ENCODE data around the gene KCNA1. TPM values are rescaled to one million over a fixed set of nuclear protein-coding genes. Genes with fewer than 3 reads are reported as not detected.

The KCNA1 gene
- polyA plus RNA-seq, 1 donor (not counting 4 experiments of a cell fraction or from before 2014, with no cell fraction given) = not detected

DNA sequence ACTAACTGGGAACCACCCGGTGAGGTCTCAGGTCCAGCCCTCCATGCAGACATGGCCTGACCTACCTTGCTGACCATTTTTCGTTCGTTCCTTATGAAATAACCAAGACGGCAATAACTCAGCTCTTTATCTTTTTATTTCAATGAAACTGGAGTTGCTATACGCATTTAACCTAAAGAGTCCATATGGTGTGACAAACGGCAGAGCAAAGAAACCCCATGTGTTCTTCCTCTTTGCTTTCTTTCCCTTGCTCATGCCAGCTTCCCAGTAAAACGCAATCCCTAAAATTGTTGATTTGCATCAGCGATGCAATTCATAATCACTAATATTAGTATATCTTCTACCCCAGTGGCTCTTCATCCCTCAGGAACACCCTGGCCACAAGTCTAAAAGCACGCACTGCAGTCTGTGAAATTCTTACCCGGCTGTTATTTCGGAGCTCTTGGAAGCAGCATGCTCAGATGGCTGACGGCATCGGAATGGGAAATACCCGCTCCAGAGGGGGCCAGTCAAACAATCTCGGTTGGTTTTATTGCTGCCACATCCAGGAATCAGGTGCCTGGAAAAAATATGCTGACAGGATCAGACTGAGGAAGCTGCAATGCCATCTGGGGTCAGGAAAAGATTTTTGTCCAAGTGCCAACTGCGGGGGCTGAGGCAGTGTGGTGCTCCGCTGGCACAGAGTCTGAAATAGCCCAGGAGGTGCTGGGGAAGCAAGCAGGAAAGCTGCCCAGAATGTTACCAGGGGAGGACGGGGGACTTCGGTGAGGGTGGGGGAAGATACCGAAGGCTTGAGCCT lies 28.2 kb upstream of the KCNA1 start:
- Histone ChIP-seq H3K9me3 (ENCODE audit: control insufficient read depth, low read depth, low read length) (no peaks in the 10 kb centered on the region), H3K79me2 (ENCODE audit: control insufficient read depth, insufficient read depth, low read length) (no peaks in the 10 kb centered on the region), H3K4me3 (ENCODE audit: control insufficient read depth in 2 of 3, extremely low read depth in 1 of 3, insufficient read depth in 2 of 3, low read depth in 1 of 3, low read length in 3 of 3) (no peak overlapping the region), H2AFZ (ENCODE audit: control insufficient read depth, low read length) (no peak overlapping the region), H3K9ac (ENCODE audit: control insufficient read depth, extremely low read depth, insufficient read depth, low read length) (no peak overlapping the region), H3K27ac (ENCODE audit: control insufficient read depth, insufficient read depth, low read length) (no peak overlapping the region), H3K4me1 (ENCODE audit: control insufficient read depth, extremely low read depth, insufficient read depth, low read length) (no peaks in the 10 kb centered on the region), H3K27me3 (ENCODE audit: control insufficient read depth, extremely low read depth, insufficient read depth, low read length) (peaks cover 4% of the 10 kb centered on the region), H4K20me1 (ENCODE audit: control insufficient read depth, extremely low read depth, insufficient read depth, low read length) (no peaks in the 10 kb centered on the region), H3K4me2 (ENCODE audit: control insufficient read depth, extremely low read depth, insufficient read depth, low read depth, low read length) (no peak overlapping the region), H3K9me1 (ENCODE audit: control insufficient read depth, extremely low read depth, insufficient read depth, low read length) (no peaks in the 10 kb centered on the region), H3K36me3 (ENCODE audit: control insufficient read depth in 2 of 2, extremely low read depth in 1 of 2, insufficient read depth in 2 of 2, low read length in 2 of 2) (no peaks in the 10 kb centered on the region)
- dilution Hi-C loops (cut with MboI; ENCODE audit: extremely low pct_ligation_motif_present, low sequenced_read_pairs) = no loop called here
- TF ChIP-seq, protein P1, sequence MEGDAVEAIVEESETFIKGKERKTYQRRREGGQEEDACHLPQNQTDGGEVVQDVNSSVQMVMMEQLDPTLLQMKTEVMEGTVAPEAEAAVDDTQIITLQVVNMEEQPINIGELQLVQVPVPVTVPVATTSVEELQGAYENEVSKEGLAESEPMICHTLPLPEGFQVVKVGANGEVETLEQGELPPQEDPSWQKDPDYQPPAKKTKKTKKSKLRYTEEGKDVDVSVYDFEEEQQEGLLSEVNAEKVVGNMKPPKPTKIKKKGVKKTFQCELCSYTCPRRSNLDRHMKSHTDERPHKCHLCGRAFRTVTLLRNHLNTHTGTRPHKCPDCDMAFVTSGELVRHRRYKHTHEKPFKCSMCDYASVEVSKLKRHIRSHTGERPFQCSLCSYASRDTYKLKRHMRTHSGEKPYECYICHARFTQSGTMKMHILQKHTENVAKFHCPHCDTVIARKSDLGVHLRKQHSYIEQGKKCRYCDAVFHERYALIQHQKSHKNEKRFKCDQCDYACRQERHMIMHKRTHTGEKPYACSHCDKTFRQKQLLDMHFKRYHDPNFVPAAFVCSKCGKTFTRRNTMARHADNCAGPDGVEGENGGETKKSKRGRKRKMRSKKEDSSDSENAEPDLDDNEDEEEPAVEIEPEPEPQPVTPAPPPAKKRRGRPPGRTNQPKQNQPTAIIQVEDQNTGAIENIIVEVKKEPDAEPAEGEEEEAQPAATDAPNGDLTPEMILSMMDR (optimal IDR thresholded peaks at IDR 0.05 in 1 of 3, IDR thresholded peaks at IDR 0.05 in 1 of 3, conservative IDR thresholded peaks at IDR 0.05 in 1 of 3; ENCODE audit: extremely low read depth in 1 of 3, insufficient read depth in 2 of 3, low read length in 3 of 3) = no peak
- no peak for TF ChIP-seq EZH2 (IDR thresholded peaks at IDR 0.05; ENCODE audit: low read length)
- FAIRE-seq (no peak), DNase-seq (ENCODE audit: low read depth, low spot score) (no peak)

DNA sequence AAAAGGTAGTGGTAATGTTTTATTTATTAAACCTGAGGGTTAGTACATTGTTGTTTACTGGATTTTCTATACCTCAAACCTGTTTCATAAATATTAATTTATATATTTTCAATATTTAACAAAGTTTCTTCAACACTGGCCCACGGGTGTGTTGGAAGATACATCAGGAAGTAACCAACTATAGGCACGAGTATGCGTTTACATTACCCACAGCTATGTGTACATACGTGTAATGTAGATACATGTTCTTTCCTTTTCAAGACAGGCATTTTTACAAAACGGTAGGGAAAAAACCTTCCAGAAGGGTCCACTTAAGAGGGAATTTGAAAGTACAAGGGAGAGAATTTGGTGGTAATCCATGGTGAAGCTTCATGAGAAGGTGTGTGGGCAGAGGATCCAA lies 17.8 kb upstream of the KCNA1 start:
- H2AFZ ChIP-seq (ENCODE audit: control insufficient read depth, low read length) = no peak overlapping the region
- H3K4me3 ChIP-seq (ENCODE audit: control insufficient read depth in 2 of 3, extremely low read depth in 1 of 3, insufficient read depth in 2 of 3, low read depth in 1 of 3, low read length in 3 of 3) = no peak overlapping the region
- H3K4me1 ChIP-seq (ENCODE audit: control insufficient read depth, extremely low read depth, insufficient read depth, low read length) = no peaks in the 10 kb centered on the region
- dilution Hi-C loops (cut with MboI; ENCODE audit: extremely low pct_ligation_motif_present, low sequenced_read_pairs) = no loop called here
- no peak overlapping the region for H3K4me2 ChIP-seq (ENCODE audit: control insufficient read depth, extremely low read depth, insufficient read depth, low read depth, low read length)
- no peaks in the 10 kb centered on the region for H3K9me1 ChIP-seq (ENCODE audit: control insufficient read depth, extremely low read depth, insufficient read depth, low read length)
- no peak overlapping the region for H3K9ac ChIP-seq (ENCODE audit: control insufficient read depth, extremely low read depth, insufficient read depth, low read length)
- H3K36me3 ChIP-seq (ENCODE audit: control insufficient read depth in 2 of 2, extremely low read depth in 1 of 2, insufficient read depth in 2 of 2, low read length in 2 of 2) = no peaks in the 10 kb centered on the region
- no peak for DNase-seq (ENCODE audit: low read depth, low spot score)
- FAIRE-seq = no peak
- H3K27ac ChIP-seq (ENCODE audit: control insufficient read depth, insufficient read depth, low read length) = no peak overlapping the region
- no peak for TF ChIP-seq EZH2 (IDR thresholded peaks at IDR 0.05; ENCODE audit: low read length)
- no peaks in the 10 kb centered on the region for H3K9me3 ChIP-seq (ENCODE audit: control insufficient read depth, low read depth, low read length)
- H4K20me1 ChIP-seq (ENCODE audit: control insufficient read depth, extremely low read depth, insufficient read depth, low read length) = no peaks in the 10 kb centered on the region
- no peaks in the 10 kb centered on the region for H3K79me2 ChIP-seq (ENCODE audit: control insufficient read depth, insufficient read depth, low read length)
- H3K27me3 ChIP-seq (ENCODE audit: control insufficient read depth, extremely low read depth, insufficient read depth, low read length) = no peaks in the 10 kb centered on the region
